ENCODE data around the gene DHX16. TPM values are rescaled to one million over a fixed set of nuclear protein-coding genes. Genes with fewer than 3 reads are reported as not detected.
A peak's percentile ranks its signal among the peaks of the same experiment; 100 is the strongest.

The DHX16 gene
- total and polyA plus RNA-seq, 2 experiments from 2014 or later = 36.2 to 36.7 TPM

- peaks cover 21% of the 10 kb centered on the region for H3K36me3 ChIP-seq
Measured at GRCh38 chr6:30703011-30703410, 30.2 kb upstream of the DHX16 start.

GRCh38 chr6:30700340-30700739 is 27.5 kb upstream of the DHX16 start:
- H3K4me1 ChIP-seq (ENCODE audit: low read depth) = no peaks in the 10 kb centered on the region
- H3K4me3 ChIP-seq = no peak overlapping the region
- H3K27me3 ChIP-seq = no peaks in the 10 kb centered on the region
- no peak overlapping the region for H3K27ac ChIP-seq
- H3K36me3 ChIP-seq = peaks cover 15% of the 10 kb centered on the region
- no peak for DNase-seq (ENCODE audit: low read depth in 1 of 2, low spot score in 1 of 2)
- no peak for TF ChIP-seq CTCF (IDR thresholded peaks at IDR 0.05; ENCODE audit: low read depth, low read length)
- no peaks in the 10 kb centered on the region for H3K9me3 ChIP-seq (ENCODE audit: low read depth)

More at GRCh38 chr6:30703011-30703410, 30.2 kb upstream of the DHX16 start:
- TF ChIP-seq CTCF (IDR thresholded peaks at IDR 0.05; ENCODE audit: low read depth, low read length) = no peak
- no peaks in the 10 kb centered on the region for H3K4me1 ChIP-seq (ENCODE audit: low read depth)
- no peak for DNase-seq (ENCODE audit: low read depth in 1 of 2, low spot score in 1 of 2)
- H3K9me3 ChIP-seq (ENCODE audit: low read depth) = no peaks in the 10 kb centered on the region
- H3K27me3 ChIP-seq = no peaks in the 10 kb centered on the region
- no peak overlapping the region for H3K4me3 ChIP-seq
- no peak overlapping the region for H3K27ac ChIP-seq

- Histone ChIP-seq H3K9me3 (ENCODE audit: low read depth) (no peaks in the 10 kb centered on the region), H3K27me3 (no peaks in the 10 kb centered on the region), H3K4me1 (ENCODE audit: low read depth) (peaks cover 2% of the 10 kb centered on the region), H3K27ac (no peak overlapping the region), H3K4me3 (no peak overlapping the region), H3K36me3 (peaks cover 6% of the 10 kb centered on the region)
- no peak for TF ChIP-seq CTCF (IDR thresholded peaks at IDR 0.05; ENCODE audit: low read depth, low read length)
- DNase-seq (ENCODE audit: low read depth in 1 of 2, low spot score in 1 of 2) = no peak
Measured at GRCh38 chr6:30696432-30696831, 23.6 kb upstream of the DHX16 start.

- no peak for TF ChIP-seq CTCF (IDR thresholded peaks at IDR 0.05; ENCODE audit: low read depth, low read length)
- Histone ChIP-seq H3K9me3 (ENCODE audit: low read depth) (no peaks in the 10 kb centered on the region), H3K36me3 (no peaks in the 10 kb centered on the region), H3K27me3 (no peaks in the 10 kb centered on the region), H3K27ac (peak overlapping the region; percentile 63), H3K4me1 (ENCODE audit: low read depth) (peaks cover 20% of the 10 kb centered on the region), H3K4me3 (peak overlapping the region; percentile 62)
- no peak for DNase-seq (ENCODE audit: low read depth in 1 of 2, low spot score in 1 of 2)
Measured at GRCh38 chr6:30691208-30691847, 18.5 kb upstream of the DHX16 start.

- DNase-seq (ENCODE audit: low read depth in 1 of 2, low spot score in 1 of 2) = peak; percentile 91
- no peak for TF ChIP-seq CTCF (IDR thresholded peaks at IDR 0.05; ENCODE audit: low read depth, low read length)
- Histone ChIP-seq H3K27ac (peak within 1 kb of the TSS; percentile 72), H3K27me3 (no peaks in the 10 kb centered on the region), H3K4me1 (ENCODE audit: low read depth) (peaks cover 26% of the 10 kb centered on the region), H3K36me3 (no peaks in the 10 kb centered on the region), H3K4me3 (peak within 1 kb of the TSS; percentile 62), H3K9me3 (ENCODE audit: low read depth) (no peaks in the 10 kb centered on the region)
Measured at GRCh38 chr6:30690403-30691207, 17.8 kb upstream of the DHX16 start, which contains the start of gene NRM. TSS of gene NRM (minus strand) at chr6:30690984. CDS start at chr6:30690974, 10 bp downstream.

All from cardiac muscle cell (in vitro differentiated cells and primary cell).